Neuronal stem cell (in vitro differentiated cells): ENCODE results near the gene TSPAN2.

Source experiments
- DNase-seq: peaks from one replicate; pipeline ENCODE4 v3.0.0-alpha.2; 2013; ENCODE audit warnings: low spot score
- H2AFZ ChIP-seq: one replicate; pipeline ENCODE4 v1.6.1; 2013; ENCODE audit warnings: mild to moderate bottlenecking, low read length, inconsistent platforms
- H2AK5ac ChIP-seq: 2 replicates; pipeline ENCODE4 v1.6.1; 2013; ENCODE audit warnings: low read depth, mild to moderate bottlenecking, inconsistent platforms, low read length, moderate library complexity, mixed read lengths
- H2BK120ac ChIP-seq: 2 replicates; pipeline ENCODE4 v1.6.1; 2013; ENCODE audit warnings: low read depth, mild to moderate bottlenecking, inconsistent platforms, low read length, moderate library complexity, mixed read lengths
- H2BK12ac ChIP-seq: one replicate; pipeline ENCODE4 v1.6.1; 2013; ENCODE audit warnings: low read length, inconsistent platforms
- H2BK15ac ChIP-seq: 2 replicates; pipeline ENCODE4 v1.6.1; 2013; ENCODE audit warnings: mild to moderate bottlenecking, low read length, inconsistent platforms, mixed read lengths
- H2BK5ac ChIP-seq: one replicate; pipeline ENCODE4 v1.6.1; 2013; ENCODE audit warnings: inconsistent platforms, mild to moderate bottlenecking, low read length, moderate library complexity
- H3K14ac ChIP-seq: one replicate; pipeline ENCODE4 v1.6.1; 2013; ENCODE audit warnings: low read length, inconsistent platforms
- H3K18ac ChIP-seq: 2 replicates; pipeline ENCODE4 v1.6.1; 2013; ENCODE audit warnings: low read length, inconsistent platforms
- H3K23ac ChIP-seq: 2 replicates; pipeline ENCODE4 v1.6.1; 2013; ENCODE audit warnings: low read depth, mild to moderate bottlenecking, mixed read lengths, low read length, inconsistent platforms; ENCODE audit not compliant: poor library complexity
- H3K27ac ChIP-seq: replicated peaks from 3 replicates; pipeline ENCODE4 v1.5.1; 2013; ENCODE audit warnings: low read length, inconsistent platforms
- H3K27me3 ChIP-seq, 3 experiments: 2 replicates each; pipeline ENCODE4 v1.6.1; 2013; ENCODE audit warnings: low read length in 3 of 3, mild to moderate bottlenecking in 2 of 3, inconsistent platforms in 1 of 3, low read depth in 1 of 3, mixed read lengths in 1 of 3, moderate library complexity in 1 of 3; ENCODE audit not compliant: control insufficient read depth in 3 of 3, insufficient read depth in 3 of 3
- H3K36me3 ChIP-seq, 2 donors: replicated peaks in 1 of 2; 2 replicates each; pipeline ENCODE4 v1.6.1; 2013; ENCODE audit warnings: low read length in 2 of 2; ENCODE audit not compliant: control insufficient read depth in 2 of 2, insufficient read depth in 2 of 2
- H3K4ac ChIP-seq: 2 replicates; pipeline ENCODE4 v1.6.1; 2013; ENCODE audit warnings: inconsistent platforms, mild to moderate bottlenecking, low read length, moderate library complexity
- H3K4me1 ChIP-seq, 2 donors: 1 replicate in 1 of 2; 2 replicates in 1 of 2; pipeline ENCODE4 v1.6.1; 2013; ENCODE audit warnings: low read length in 2 of 2, low read depth in 1 of 2; ENCODE audit not compliant: control insufficient read depth in 2 of 2, insufficient read depth in 1 of 2
- H3K4me2 ChIP-seq: one replicate; pipeline ENCODE4 v1.6.1; 2013; ENCODE audit warnings: mild to moderate bottlenecking, low read length, inconsistent platforms; ENCODE audit not compliant: insufficient read depth, poor library complexity, severe bottlenecking
- H3K4me3 ChIP-seq, 2 donors: 2 replicates each; pipeline ENCODE4 v1.5.1; 2013; ENCODE audit warnings: low read length in 2 of 2, mild to moderate bottlenecking in 2 of 2, inconsistent platforms in 1 of 2, moderate library complexity in 1 of 2
- H3K79me1 ChIP-seq: one replicate; pipeline ENCODE4 v1.6.1; 2013; ENCODE audit warnings: low read depth, mild to moderate bottlenecking, inconsistent platforms, low read length, moderate library complexity
- H3K9ac ChIP-seq: one replicate; pipeline ENCODE4 v1.6.1; 2013; ENCODE audit warnings: mild to moderate bottlenecking, low read depth, low read length, inconsistent platforms; ENCODE audit not compliant: poor library complexity
- H3K9me3 ChIP-seq, 2 donors: replicated peaks in 1 of 2; 2 replicates each; pipeline versions ENCODE3 to v1.6.1; 2013; ENCODE audit warnings: low read length in 2 of 2, mild to moderate bottlenecking in 2 of 2, inconsistent platforms in 1 of 2, low read depth in 1 of 2, mixed read lengths in 1 of 2, moderate library complexity in 1 of 2; ENCODE audit not compliant: control insufficient read depth in 2 of 2, insufficient read depth in 1 of 2
- H4K8ac ChIP-seq: one replicate; pipeline ENCODE4 v1.6.1; 2013; ENCODE audit warnings: low read depth, mild to moderate bottlenecking, inconsistent platforms, low read length, moderate library complexity
- H4K91ac ChIP-seq: one replicate; pipeline ENCODE4 v1.6.1; 2013; ENCODE audit warnings: low read length, low read depth, mild to moderate bottlenecking, inconsistent platforms; ENCODE audit not compliant: poor library complexity
- WGBS, 2 donors: extraction: QIAGEN DNeasy Blood & Tissue Kit; methylation state at CpG; one replicate each; pipeline ENCODE4 v1.1.7; 2013; ENCODE audit warnings: missing lambda C conversion rate in 2 of 2, mixed read lengths in 1 of 2; ENCODE audit not compliant: insufficient read length in 2 of 2, insufficient replicate concordance in 1 of 2; ENCODE audit errors: extremely low coverage in 2 of 2; 5-methylcytosine and 5-hydroxymethylcytosine counted together

Gene TSPAN2

DNA sequence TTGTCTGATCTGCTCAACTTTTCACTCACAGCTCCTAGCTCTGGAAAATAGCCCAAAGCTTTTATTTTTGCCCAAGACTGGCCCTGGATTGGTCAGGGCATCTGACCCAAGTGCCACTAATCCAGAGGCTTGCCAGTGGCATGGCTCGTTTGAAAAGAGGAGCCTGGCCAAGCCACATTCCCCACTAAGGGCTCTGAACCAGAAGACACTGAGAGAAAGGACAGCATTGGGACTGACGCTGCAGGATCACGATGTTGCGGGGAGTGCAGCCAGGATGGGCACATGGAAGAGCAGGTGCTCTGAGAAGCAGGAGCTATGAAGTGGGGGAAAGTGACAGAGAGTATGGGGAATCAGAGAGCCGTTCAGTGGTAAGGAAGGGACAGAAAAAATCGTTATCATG is 44.9 kb upstream of the TSPAN2 start:
- Histone ChIP-seq H2BK120ac (no peak overlapping the region), H3K4me3 (no peak overlapping the region), H2BK12ac (no peak overlapping the region), H3K79me1 (no peaks in the 10 kb centered on the region), H3K4me1 (peaks cover 0 to 1% of the 10 kb centered on the region in 2 donors), H3K9ac (no peak overlapping the region), H4K91ac (no peak overlapping the region), H3K4me2 (no peak overlapping the region), H3K18ac (no peak overlapping the region), H3K27me3 (no peaks in the 10 kb centered on the region), H3K9me3 (no peaks in the 10 kb centered on the region), H2AK5ac (no peak overlapping the region), H4K8ac (no peak overlapping the region), H3K14ac (no peak overlapping the region), H2BK5ac (no peak overlapping the region), H2BK15ac (no peak overlapping the region), H2AFZ (no peak overlapping the region), H3K36me3 (no peaks in the 10 kb centered on the region), H3K23ac (no peak overlapping the region), H3K4ac (no peak overlapping the region), H3K27ac (no peak overlapping the region)
- WGBS, 2 donors: no CpG with 5 or more reads among the region's 6 CpGs
- DNase-seq: no peak

DNA sequence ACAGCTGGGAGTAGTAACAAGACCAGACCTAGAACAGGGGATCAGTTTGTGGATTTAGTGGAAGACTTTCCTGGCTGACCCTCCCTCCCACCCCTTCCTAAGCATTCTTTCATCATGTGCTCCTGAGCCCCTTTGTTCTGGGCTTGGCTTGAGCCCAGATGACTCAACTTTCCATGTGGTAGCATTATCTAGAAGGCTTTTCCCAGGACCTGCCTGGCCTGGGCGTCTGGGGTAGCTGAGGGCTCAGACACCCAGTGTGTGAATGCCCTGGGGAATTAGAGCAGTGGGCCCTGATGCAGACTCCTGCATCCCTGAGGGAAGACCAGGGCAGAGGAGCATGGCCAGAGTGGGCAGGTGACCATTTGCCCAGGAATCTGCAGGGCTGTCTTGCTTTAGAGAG is 44.1 kb upstream of the TSPAN2 start:
- H2BK15ac ChIP-seq: no peak overlapping the region
- no peak overlapping the region for H2AFZ ChIP-seq
- no peak overlapping the region for H3K4ac ChIP-seq
- no peak overlapping the region for H3K4me3 ChIP-seq
- H2BK120ac ChIP-seq: no peak overlapping the region
- H3K36me3 ChIP-seq: no peaks in the 10 kb centered on the region
- no peak overlapping the region for H3K14ac ChIP-seq
- H4K91ac ChIP-seq: no peak overlapping the region
- DNase-seq: no peak
- peaks cover 0 to 2% of the 10 kb centered on the region in 2 donors for H3K4me1 ChIP-seq
- no peak overlapping the region for H2BK5ac ChIP-seq
- H3K27ac ChIP-seq: no peak overlapping the region
- H4K8ac ChIP-seq: no peak overlapping the region
- H2AK5ac ChIP-seq: no peak overlapping the region
- no peak overlapping the region for H2BK12ac ChIP-seq
- no peaks in the 10 kb centered on the region for H3K27me3 ChIP-seq
- H3K9ac ChIP-seq: no peak overlapping the region
- no peaks in the 10 kb centered on the region for H3K79me1 ChIP-seq
- peak overlapping the region; percentile 61 for H3K18ac ChIP-seq
- H3K23ac ChIP-seq: no peak overlapping the region
- no peaks in the 10 kb centered on the region for H3K9me3 ChIP-seq
- H3K4me2 ChIP-seq: no peak overlapping the region
- no CpG with 5 or more reads among the region's 1 CpG for WGBS, 2 donors

DNA sequence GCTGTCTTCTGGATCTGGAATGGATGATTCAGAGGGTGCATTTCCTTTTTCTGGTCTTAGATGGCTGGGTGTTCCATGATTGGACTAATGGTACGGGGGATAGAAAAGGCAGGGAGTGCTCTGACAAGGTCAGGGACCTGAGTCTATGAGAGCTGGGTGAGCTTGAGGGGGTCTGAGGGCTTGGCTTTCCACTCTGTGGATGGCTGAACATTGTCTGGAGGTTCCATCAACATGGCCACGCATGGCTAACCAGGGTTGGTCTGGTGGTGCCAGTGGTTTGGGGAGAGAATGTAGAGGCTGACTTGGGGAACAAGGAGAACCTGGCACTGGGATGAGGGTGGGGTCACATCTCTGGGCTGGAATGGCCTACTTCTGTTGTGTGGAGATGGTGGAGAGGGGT is 41.5 kb upstream of the TSPAN2 start:
- Histone ChIP-seq H4K8ac (no peak overlapping the region), H2BK5ac (no peak overlapping the region), H2AFZ (no peak overlapping the region), H2BK15ac (no peak overlapping the region), H3K27me3 (no peaks in the 10 kb centered on the region), H3K9ac (no peak overlapping the region), H3K79me1 (no peaks in the 10 kb centered on the region), H3K27ac (no peak overlapping the region), H3K4ac (no peak overlapping the region), H2AK5ac (no peak overlapping the region), H3K18ac (no peak overlapping the region), H3K23ac (no peak overlapping the region), H3K14ac (no peak overlapping the region), H3K4me3 (no peak overlapping the region), H3K9me3 (no peaks in the 10 kb centered on the region), H3K4me2 (no peak overlapping the region), H4K91ac (no peak overlapping the region), H2BK120ac (no peak overlapping the region), H2BK12ac (no peak overlapping the region), H3K36me3 (no peaks in the 10 kb centered on the region), H3K4me1 (peaks cover 0 to 2% of the 10 kb centered on the region in 2 donors)
- DNase-seq: no peak
- no CpG with 5 or more reads among the region's 2 CpGs for WGBS, 2 donors

DNA sequence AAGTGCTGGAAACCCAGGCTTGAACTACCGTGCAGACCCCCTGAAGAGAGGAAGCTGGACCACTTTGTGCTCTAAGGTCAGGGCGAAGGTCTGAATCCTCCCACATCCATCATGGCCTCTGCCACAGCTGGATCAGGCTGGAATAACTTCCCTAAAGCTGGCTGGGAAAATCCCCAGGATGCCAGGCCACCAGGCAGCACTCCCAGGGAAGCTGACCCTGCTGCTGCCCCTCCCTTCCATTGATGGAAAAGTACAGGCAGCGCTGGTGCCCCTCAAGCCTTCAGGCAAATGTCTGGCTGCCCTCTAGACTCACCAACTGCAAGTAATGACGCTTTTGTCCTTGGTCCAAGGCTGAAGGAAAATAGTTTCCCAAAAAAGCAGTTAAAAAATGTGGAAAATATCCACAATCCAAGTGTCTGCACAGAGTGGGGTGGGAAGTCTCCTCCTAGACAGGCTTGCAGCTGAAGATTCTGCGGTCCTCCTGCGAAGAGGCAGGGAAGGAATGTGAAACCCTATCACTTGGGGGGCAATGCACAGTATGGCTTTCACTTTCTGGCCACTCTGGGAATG is 39.9 kb upstream of the TSPAN2 start:
- no peak for DNase-seq
- Histone ChIP-seq H3K14ac (no peak overlapping the region), H3K23ac (no peak overlapping the region), H2AK5ac (no peak overlapping the region), H2BK5ac (no peak overlapping the region), H2BK12ac (no peak overlapping the region), H4K91ac (no peak overlapping the region), H3K4me1 (peaks cover 0 to 2% of the 10 kb centered on the region in 2 donors), H3K27me3 (no peaks in the 10 kb centered on the region), H2BK120ac (no peak overlapping the region), H3K27ac (no peak overlapping the region), H3K36me3 (no peaks in the 10 kb centered on the region), H3K18ac (no peak overlapping the region), H3K9ac (no peak overlapping the region), H3K79me1 (no peaks in the 10 kb centered on the region), H4K8ac (no peak overlapping the region), H3K4ac (no peak overlapping the region), H2AFZ (no peak overlapping the region), H3K4me2 (no peak overlapping the region), H2BK15ac (no peak overlapping the region), H3K4me3 (no peak overlapping the region), H3K9me3 (no peaks in the 10 kb centered on the region)
- no CpG with 5 or more reads among the region's 6 CpGs for WGBS, 2 donors
